Body of pancreas (tissue), 4 donors: Measurements from ENCODE around the gene EP400.

ENCODE experiments used
- POLR2A ChIP-seq, 3 donors: fragments of 450-650 bp; IDR thresholded peaks; one replicate each; pipeline ENCODE4 v1.6.1; 2016; ENCODE audit warnings: antibody characterized with exemption in 3 of 3, mild to moderate bottlenecking in 2 of 3
- TF ChIP-seq, protein P1 (sequence below), 7 experiments: fragments of 450-650 bp in 4 of 7; fragments of 200-600 bp in 3 of 7; sonication (generic) in 3 of 7; IDR thresholded peaks; one replicate each; pipeline ENCODE4 v1.5.1; 2016 to 2019; ENCODE audit warnings: antibody characterized with exemption in 7 of 7

- TF ChIP-seq, protein P1, sequence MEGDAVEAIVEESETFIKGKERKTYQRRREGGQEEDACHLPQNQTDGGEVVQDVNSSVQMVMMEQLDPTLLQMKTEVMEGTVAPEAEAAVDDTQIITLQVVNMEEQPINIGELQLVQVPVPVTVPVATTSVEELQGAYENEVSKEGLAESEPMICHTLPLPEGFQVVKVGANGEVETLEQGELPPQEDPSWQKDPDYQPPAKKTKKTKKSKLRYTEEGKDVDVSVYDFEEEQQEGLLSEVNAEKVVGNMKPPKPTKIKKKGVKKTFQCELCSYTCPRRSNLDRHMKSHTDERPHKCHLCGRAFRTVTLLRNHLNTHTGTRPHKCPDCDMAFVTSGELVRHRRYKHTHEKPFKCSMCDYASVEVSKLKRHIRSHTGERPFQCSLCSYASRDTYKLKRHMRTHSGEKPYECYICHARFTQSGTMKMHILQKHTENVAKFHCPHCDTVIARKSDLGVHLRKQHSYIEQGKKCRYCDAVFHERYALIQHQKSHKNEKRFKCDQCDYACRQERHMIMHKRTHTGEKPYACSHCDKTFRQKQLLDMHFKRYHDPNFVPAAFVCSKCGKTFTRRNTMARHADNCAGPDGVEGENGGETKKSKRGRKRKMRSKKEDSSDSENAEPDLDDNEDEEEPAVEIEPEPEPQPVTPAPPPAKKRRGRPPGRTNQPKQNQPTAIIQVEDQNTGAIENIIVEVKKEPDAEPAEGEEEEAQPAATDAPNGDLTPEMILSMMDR (IDR thresholded peaks at IDR 0.05), result no peak
- TF ChIP-seq POLR2A (IDR thresholded peaks at IDR 0.05), result no peak
Measured at GRCh38 chr12:131991816-131992430, 42.2 kb downstream of the EP400 start.
